Stimulated activated naive CD8-positive, alpha-beta T cell treated with anti-CD3 and anti-CD28 coated beads, Interleukin-15, Interleukin-2, amounts not matched to agents 100 U/mL and 50 U/mL, for 24 hours (primary cell): ENCODE data around the gene ACAA1.
"Not testable (repeated sequence)": the region's sequence is repeated elsewhere in the genome, so short reads cannot be mapped to it uniquely, and the experiment has no call there.

Source experiments
- ATAC-seq: fragments of 150-1000 bp; cut with Tn5 transposase; one replicate; pipeline ENCODE4 v1.10.0; 2021
- DNase-seq: peaks from one replicate; pipeline ENCODE4 v3.0.0; 2021

The ACAA1 gene

DNA sequence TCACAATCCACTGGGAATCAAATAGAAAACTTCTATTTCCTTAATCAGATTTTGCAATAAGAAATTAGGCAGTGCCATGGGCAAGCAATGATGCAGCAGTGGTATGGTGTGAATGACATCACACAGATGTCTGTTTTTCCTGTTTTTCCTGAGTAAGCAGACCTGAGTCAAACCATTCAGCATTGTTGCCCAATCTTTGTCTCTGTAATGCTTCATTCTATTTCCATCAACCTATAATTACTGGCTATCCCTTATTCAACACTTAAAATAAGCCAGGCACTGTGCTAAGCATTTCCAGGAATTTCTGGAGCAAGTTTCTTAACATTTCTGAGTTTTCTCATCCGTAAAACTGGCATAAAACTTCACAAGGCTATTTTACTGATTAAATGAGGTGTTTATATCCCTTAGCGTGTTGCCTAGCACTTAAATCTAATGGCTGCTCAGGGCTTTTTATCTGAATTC, 17.1 kb upstream of the ACAA1 start:
- ATAC-seq (peak; percentile 30), DNase-seq (no peak)

DNA sequence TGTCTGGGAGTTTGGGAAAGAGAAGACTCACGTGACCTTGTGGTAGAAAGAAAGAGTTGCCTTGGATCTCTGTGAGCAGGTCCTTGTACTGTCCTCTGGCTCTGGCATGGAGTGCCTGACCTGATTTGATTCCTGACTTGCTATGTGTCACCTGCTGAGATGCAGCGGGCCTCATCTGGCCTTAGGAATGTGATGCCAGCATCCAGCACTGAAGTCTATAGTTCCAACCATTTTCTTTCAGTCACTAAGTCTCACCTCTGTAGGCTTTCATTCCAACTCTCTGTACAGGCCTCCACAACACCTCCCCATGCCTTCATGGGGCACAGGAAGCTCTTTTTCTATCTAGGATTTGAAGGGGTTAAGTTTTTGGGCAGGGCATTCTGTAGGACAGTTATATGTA, 16.3 kb upstream of the ACAA1 start:
- ATAC-seq (no peak), DNase-seq (no peak)

DNA sequence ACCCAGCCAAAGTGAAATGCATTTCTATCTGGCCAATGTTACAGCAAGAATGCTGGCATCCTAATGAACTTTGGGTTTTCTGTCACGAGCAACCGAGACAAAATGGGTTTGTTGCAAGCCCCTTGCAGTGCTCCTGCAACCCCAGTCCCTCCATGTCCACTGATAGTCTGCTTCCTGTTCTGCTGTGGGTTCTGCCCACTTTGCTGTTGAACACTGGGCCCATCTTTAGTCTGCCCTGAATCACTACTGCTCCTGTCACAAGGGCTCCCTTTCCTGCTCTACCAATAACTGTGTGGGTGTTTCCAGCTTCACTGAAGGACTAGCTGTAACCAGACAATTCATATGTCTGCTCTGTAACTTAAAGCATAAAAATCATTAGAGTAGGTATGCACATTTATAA, 15.7 kb upstream of the ACAA1 start:
- ATAC-seq (no peak), DNase-seq (no peak)

DNA sequence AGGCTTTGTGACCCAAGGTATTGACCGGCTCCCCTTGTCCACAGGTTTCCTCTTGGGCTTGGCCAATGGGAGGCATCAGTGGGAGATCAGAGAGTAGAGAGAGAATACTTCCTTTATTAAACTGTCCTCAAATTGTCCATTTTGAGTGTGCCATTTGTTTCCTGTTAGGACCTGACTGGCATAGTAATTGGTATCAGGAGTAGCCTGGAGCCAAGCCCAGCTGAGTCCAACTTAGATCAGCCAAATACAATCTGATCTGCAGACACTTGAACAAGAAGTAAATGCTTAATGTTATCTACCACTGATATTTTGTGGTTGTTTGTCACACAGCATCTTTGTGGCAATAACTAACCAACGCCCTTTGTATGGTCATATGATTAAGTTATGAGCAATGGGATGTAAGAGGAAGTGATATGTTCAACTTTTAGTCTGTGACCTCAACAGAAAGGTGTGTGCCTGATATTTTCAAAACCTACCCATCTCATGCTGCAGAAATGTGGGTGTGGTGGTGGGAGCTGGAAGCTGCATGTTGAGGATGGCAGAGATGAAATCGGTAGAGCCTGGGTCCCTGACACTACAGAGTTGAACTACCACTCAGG, 14.8 kb upstream of the ACAA1 start:
- DNase-seq (no peak), ATAC-seq (peak; percentile 58)

DNA sequence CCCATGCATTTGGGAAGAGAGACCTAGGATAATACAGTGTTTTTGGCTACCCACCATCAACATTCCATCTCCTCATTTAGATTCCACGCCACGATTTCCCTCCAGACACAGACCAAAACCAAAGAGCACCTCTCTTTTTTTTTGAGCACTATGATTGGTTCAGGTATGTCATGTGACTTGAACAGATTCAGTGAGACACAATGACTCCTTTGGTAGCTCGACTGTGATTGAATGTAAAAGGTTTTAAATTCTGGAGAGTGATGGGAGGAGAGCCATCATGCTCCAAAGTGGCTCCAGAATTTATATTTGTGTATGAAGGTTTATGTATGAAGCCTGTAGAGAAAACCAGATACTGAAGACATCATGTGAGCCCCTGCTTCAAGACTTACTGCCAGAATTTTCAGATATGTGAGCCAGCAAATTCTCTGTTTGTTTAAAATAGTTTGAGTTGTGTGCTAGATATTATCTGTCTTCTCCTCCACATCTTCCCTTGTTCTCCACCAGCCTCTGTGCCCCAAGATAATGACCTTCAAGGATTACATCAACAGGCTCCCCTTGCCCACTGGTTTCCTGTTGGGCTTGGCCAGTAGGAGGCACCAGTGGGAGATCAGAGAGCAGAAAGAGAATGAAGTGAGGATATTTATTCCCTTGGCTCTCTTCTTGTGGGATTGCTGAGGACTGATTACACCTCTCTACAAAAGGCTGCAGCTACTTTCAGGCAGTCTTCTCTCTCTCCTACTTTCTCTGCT, 14.0 kb upstream of the ACAA1 start:
- DNase-seq (no peak), ATAC-seq (no peak)

DNA sequence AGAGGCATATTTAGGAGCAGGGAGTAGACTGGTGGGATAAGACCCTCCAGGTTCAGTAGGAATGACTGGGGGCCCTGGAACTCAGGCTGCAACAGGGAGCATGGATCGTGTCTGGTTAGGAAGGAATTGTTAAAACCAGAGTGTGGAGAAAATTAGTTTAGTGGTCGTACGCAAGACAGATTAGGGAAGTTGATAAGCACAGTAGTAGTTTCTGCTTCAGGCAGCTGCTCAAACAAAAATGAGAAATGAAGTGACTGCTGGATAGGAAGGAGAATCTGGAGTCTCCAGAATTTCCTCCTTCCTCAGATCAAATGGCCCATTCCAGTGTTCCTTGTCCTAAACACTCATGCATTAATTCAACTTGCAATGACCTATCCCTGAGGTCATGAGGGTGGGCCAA, 12.8 kb upstream of the ACAA1 start:
- DNase-seq (no peak), ATAC-seq (no peak)

DNA sequence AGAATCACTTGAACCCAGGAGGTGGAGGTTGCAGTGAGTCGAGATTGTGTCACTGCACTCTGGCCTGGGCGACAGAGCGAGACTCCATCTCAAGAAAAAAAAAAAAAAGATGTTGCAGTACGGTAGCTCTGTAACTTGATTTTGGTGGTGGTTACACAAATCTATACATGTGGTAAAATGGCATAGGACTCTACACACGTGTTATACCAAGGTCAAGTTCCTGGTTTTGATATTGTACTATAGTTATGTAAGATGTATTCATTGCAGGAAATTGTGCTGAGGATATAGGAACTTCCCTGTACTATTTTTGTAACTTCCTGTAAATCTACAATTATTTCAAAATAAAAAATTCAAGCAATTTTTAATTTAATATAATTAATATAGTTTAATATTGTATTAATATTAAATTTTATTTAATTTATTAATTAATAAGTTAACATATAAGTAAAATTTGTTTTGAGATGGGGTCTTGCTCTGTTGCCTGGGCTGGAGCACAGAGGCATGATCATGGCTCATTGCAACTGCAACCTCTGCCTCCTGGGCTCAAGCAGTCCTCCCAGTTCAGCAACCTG, 11.5 kb upstream of the ACAA1 start:
- ATAC-seq (no peak), DNase-seq (no peak)

DNA sequence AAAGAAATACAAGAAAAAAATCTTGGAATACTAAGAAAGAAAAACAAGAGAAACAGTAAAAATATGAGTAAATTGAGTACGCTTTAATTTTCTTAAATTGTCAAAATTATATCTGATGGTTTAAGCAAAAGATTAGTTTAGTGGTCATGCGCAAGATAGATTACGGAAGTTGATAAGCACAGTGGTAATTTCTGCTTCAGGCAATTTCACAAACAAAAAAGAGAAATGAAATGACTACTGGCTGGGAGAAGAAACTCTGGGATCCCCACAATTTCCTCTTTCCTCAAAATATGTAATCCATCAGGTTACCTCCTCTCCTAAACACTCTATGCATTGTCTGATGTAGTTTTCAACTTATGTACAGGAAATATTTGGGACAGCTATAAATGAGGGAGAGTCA, 10.5 kb upstream of the ACAA1 start:
- ATAC-seq (no peak), DNase-seq (no peak)

DNA sequence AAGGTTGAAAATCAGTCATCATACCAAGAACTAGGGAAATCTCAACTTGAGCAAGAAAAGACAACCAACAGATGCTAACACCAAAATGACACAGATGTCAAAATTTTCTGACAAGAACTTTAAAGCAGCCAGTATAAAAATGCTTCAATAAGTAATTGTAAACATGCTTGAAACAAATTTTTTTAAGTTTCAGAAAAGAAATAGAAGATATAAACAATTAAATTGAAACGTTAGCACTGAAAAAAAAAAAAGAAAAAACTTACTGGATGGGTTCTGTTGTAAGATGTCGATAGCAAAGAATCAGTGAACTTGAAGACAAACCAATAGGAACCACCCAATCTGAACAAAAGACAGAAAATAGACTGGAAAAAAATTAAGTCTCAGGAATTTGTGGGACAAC, 9.6 kb upstream of the ACAA1 start:
- no peak for ATAC-seq
- no peak for DNase-seq

DNA sequence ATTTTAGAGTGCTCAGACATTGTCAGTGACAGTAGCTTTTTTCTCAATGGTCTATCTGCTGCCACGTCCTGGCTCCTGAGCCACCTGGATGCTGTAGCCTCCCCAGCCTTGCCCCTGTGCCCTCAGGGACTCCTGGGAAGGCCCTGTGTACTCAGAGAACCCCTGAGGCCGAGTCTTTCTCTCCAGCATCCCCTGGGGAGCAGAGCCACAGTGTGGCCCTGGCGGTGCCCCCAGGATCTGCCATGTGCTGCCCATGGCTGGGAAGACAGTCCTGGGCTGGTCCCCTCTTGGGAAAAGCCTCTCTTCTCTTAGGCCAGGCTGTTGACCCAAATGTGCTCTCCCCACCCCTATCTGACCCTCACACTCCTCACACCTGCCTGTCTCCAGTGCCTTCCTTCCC, 6.6 kb upstream of the ACAA1 start:
- DNase-seq (no peak), ATAC-seq (no peak)

DNA sequence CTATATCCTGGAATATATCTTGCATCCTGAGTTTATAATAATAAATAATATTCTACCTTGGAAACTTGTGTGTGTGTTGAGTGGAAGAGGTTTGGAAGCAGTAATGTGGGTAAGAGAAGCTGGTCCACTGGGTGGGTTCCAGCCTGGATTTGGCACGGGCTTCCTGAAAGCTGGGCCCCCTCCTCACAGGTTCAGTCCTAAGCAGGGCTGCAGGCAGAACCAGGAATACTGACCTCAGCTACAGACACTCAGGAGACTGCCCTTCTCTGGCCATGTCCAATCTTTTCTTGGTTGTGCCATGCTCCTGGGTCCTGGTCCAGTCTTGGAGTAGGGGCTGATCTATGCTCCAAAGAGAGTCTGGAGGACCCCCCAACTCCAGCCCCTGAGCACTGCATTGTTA, 6.0 kb upstream of the ACAA1 start:
- ATAC-seq (no peak), DNase-seq (no peak)

DNA sequence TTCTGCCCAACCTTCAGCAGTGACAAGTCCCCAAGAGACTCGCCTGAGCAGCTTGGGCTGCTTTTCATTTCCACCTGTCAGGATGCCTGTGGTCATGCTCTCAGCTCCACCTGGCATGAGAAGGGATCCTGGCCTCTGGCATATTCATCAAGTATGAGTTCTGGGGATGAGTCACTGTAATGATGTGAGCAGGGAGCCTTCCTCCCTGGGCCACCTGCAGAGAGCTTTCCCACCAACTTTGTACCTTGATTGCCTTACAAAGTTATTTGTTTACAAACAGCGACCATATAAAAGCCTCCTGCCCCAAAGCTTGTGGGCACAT, 5.0 kb upstream of the ACAA1 start:
- ATAC-seq: no peak
- no peak for DNase-seq

DNA sequence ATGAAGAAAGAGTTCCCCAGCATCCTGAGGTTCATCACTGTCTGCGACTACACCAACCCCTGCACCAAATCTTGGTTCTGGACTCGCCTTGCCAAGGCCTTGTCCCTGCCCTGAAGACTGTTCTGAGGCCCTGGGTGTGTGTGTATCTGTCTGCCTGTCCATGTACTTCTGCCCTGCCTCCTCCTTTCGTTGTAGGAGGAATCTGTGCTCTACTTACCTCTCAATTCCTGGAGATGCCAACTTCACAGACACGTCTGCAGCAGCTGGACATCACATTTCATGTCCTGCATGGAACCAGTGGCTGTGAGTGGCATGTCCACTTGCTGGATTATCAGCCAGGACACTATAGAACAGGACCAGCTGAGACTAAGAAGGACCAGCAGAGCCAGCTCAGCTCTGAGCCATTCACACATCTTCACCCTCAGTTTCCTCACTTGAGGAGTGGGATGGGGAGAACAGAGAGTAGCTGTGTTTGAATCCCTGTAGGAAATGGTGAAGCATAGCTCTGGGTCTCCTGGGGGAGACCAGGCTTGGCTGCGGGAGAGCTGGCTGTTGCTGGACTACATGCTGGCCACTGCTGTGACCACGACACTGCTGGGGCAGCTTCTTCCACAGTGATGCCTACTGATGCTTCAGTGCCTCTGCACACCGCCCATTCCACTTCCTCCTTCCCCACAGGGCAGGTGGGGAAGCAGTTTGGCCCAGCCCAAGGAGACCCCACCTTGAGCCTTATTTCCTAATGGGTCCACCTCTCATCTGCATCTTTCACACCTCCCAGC, 4.4 kb upstream of the ACAA1 start:
- ATAC-seq: no peak
- no peak for DNase-seq

DNA sequence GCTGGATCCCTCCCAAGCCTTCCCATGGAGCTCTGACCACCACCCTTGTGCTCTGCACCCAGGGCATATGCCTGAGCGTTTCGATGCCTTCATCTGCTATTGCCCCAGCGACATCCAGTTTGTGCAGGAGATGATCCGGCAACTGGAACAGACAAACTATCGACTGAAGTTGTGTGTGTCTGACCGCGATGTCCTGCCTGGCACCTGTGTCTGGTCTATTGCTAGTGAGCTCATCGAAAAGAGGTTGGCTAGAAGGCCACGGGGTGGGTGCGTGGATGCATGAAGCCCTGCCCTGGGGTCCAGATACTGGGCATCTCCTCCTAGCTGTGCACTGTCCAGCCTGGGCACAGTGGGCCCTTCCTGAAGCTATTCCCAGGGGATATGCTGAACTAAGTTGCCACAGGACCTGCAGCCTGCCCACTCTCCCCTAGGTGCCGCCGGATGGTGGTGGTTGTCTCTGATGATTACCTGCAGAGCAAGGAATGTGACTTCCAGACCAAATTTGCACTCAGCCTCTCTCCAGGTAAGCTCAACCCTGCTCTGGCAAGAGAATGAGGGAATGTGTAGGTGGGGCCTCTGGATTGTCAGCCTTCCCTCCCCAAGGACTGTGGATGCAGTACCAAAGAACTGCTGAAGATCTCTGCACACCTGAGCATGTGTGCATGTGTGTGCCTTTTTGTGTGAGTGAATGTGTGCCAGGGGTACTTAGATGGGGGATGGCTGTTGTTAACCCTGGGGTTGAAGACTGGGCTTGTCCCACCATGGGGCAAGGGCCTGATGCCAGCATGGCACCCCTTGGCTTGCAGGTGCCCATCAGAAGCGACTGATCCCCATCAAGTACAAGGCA, 3.6 kb upstream of the ACAA1 start:
- DNase-seq (no peak), ATAC-seq (no peak)

DNA sequence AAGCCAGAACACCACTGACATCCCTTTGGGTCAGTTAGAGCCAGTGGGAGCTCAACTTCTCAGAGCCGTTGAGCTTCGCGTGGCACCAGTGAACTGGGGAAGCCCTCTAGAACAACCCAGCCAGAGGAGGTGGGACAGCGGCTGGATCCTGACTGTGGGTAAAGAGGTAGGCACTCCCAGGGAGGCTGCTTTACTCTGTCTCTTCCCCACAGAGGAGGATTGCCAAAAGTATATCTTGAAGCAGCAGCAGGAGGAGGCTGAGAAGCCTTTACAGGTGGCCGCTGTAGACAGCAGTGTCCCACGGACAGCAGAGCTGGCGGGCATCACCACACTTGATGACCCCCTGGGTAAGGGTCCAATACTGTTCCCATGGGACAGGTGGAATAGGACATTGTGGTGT, 2.7 kb upstream of the ACAA1 start:
- ATAC-seq: no peak
- no peak for DNase-seq

DNA sequence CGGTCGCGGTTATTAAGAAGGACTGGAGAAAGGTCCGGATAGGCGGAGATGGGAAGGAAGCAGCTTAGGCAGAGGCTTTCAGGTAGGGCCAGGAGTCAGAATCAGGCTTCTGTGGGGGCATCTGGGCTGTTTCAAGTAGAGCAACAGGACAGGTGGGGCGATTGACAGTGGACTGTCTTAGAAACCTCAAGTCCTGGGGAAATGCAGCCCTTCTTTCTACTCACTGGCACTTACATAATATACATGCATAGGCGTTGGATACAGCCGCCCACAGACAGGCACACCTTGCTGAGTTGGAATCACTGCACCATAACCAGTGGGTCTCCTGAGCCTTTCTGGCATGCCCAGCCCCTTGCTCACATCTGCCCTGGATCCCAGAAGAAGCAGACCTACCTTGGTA, 2.3 kb upstream of the ACAA1 start:
- ATAC-seq: no peak

DNA sequence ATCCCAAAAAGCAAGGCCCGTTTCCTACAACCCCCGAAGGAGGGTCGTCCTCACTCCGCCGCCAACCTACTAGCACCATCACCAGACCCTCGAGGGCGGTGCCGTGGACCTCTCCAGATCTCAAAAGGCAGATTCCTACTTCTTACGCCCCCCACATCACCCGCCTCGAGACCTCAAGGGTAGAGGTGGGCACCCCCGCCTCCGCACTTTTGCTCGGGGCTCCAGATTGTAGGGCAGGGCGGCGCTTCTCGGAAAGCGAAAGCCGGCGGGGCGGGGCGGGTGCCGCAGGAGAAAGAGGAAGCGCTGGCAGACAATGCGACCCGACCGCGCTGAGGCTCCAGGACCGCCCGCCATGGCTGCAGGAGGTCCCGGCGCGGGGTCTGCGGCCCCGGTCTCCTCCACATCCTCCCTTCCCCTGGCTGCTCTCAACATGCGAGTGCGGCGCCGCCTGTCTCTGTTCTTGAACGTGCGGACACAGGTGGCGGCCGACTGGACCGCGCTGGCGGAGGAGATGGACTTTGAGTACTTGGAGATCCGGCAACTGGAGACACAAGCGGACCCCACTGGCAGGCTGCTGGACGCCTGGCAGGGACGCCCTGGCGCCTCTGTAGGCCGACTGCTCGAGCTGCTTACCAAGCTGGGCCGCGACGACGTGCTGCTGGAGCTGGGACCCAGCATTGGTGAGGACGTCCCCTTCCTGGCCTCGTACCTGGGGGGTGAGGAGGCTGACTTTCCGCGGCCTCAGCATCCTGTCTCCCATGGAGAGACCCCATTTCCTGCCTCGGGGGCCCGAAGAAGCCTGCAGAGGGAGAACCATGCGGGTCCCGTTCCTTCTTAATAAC, 1.6 kb upstream of the ACAA1 start, which contains the start of gene MYD88:
MYD88 (plus strand) TSS at position 313 of the 842 bp plus-strand sequence; CDS start at position 353, 40 bp downstream.
- DNase-seq (peak; percentile 92), ATAC-seq (peak; percentile 58)

More for the DNA sequence above, 2.3 kb upstream of the ACAA1 start:
- no peak for DNase-seq

DNA sequence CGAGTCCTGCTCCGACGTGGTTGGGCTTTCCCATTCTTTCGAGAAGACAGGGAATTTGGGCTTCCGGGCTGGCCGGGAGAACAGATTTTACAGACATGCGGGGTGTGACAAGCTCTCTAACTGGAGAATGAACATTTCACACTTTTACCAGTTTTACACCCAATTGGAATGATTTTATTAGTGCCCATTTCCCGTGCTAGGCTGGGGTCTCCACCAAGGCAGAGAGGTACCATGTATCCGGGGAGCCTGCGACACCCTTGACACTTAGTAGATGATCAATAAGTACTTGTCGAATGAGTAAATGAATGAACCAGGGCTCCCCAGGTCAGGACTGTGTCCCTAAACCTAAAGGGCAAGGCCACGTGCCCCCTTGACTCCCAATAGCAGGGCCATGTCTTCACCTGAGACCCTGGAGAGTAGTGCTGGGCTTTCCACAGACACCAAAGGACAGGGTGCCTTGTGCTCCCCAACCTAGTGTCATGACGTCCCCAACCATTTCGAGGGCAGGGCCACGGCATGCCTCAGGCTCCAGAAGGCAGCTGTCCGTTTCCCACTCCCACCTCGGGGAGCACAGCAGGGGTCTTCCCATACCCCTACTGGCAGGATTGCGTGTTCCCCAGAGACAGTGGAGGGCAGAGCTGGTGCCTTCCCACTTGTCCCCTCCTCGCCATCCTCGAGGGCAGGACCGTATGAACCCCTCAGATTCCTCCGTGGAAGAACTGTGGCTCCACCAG, 855 bp upstream of the ACAA1 start:
- DNase-seq (peak; percentile 42), ATAC-seq (no peak)

DNA sequence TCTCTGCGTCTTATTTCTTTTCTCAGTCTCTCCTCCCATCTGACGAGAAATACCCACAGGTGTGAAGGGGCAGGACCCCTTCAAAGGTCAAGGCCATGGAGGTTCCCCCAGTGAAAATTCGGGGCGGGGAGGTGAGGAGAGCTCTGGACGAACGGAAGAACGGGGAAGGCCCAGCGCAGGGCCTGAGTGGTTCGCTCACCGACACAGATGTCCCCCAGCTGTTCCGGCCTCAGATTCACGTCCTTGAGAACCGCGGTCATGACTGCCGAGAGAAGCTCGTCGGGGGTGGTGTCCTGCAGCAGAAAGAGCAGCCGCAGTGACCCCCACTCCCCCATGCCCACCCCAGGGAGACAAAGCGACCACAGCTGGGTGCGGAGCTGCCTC, 542 bp downstream of the ACAA1 start:
- DNase-seq: peak; percentile 50

DNA sequence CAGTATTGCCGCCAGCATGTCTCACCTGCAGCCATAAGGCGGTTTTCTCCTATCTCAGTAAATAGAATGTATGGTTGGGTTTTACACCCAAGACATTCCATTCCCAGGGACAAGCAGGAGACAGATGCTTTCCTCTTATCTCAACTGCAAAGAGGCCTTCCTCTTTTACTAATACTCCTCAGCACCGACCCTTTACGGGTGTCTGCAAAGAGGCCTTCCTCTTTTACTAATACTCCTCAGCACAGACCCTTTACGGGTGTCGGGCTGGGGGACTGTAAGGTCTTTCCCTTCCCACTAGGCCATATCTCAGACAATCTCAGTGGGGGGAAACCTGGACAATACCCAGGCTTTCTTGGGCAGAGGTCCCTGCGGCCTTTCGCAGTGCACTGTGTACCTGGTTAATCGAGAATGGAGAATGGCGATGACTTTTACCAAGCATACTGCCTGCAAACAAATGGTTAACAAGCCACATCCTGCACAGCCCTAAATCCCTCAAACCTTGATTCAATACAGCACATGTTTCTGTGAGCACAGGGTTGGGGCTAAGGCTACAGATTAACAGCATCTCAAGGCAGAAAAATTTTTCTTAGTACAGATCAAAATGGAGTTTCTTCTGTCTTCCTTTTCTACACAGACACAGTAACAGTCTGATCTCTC, 1.2 kb downstream of the ACAA1 start:
- DNase-seq, ATAC-seq: not testable (repeated sequence)

More for the DNA sequence above, 542 bp downstream of the ACAA1 start:
- ATAC-seq: no peak
